ENCODE results near the gene LRRC17.

Gene LRRC17

DNA sequence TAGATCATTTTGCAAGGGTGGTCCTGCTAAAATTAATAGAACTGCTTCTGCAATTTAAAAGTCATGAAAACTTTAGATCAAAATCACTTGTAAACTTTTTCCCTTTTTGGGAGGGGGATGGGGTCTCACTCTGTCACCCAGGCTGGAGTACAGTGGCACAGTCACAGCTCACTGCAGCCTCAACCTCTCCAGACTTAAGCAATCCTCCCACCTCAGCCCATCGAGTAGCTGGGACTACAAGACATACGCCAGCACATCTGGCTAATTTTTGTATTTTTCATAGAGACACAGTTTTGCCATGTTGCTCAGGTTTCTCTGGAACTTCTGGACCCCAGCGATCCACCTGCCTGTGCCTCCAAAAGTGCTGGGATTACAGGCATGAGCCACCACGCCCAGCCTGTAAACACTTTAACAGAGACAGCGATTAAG lies 79.7 kb downstream of the LRRC17 start:
- DNase-seq = no peak
- intact Hi-C loops (cut with DNase I; ENCODE audit: low total_unique reads) = no loop called here
- Histone ChIP-seq H3K9me3 (no peaks in the 10 kb centered on the region), H3K4me3 (no peak overlapping the region), H3K27ac (peak overlapping the region; percentile 69 to 79), H3K4me1 (peaks cover 0 to 68% (median 33%) of the 10 kb centered on the region in 4 donors), H3K27me3 (no peaks in the 10 kb centered on the region), H3K36me3 (no peaks in the 10 kb centered on the region)
- TF ChIP-seq, protein P1, sequence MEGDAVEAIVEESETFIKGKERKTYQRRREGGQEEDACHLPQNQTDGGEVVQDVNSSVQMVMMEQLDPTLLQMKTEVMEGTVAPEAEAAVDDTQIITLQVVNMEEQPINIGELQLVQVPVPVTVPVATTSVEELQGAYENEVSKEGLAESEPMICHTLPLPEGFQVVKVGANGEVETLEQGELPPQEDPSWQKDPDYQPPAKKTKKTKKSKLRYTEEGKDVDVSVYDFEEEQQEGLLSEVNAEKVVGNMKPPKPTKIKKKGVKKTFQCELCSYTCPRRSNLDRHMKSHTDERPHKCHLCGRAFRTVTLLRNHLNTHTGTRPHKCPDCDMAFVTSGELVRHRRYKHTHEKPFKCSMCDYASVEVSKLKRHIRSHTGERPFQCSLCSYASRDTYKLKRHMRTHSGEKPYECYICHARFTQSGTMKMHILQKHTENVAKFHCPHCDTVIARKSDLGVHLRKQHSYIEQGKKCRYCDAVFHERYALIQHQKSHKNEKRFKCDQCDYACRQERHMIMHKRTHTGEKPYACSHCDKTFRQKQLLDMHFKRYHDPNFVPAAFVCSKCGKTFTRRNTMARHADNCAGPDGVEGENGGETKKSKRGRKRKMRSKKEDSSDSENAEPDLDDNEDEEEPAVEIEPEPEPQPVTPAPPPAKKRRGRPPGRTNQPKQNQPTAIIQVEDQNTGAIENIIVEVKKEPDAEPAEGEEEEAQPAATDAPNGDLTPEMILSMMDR (IDR thresholded peaks at IDR 0.05) = no peak

DNA sequence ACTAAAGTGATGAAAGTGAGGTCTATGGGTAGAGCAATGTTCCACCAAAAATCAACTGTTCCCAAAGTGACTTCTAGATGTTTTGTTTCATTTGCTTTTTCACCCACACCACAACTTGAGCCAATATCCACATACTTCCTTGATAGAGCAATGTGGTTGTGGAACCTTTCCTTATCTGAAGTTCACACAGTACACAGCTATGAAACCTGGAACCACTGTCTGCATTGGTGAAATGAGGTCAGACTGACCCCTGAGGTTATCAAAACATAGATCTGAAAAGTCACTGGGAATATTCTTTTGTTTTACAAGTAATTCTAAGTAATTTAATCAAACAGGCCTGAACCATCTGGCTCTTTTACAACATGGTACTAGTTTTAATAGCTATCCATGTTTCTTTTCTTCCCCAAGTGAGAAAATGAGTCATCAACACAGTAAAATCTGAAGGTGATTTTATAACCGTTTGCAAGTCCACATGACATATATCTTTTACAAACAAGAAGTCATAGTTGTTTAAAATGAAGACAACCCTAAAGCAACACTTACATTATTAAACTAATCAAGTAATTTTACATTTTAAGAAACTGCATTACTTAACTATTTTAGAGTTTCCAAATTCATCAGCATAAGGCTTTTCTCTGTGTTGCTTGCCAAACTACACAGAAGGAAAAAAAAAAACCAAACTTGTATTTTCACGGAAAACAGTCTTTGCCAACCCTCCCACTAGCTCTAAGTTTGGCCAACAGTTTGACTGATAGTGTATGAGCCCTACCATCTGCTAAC lies 80.3 kb downstream of the LRRC17 start:
- DNase-seq = no peak
- peak overlapping the region; percentile 69 to 79 for H3K27ac ChIP-seq
- TF ChIP-seq, protein P1 (IDR thresholded peaks at IDR 0.05) = no peak

DNA sequence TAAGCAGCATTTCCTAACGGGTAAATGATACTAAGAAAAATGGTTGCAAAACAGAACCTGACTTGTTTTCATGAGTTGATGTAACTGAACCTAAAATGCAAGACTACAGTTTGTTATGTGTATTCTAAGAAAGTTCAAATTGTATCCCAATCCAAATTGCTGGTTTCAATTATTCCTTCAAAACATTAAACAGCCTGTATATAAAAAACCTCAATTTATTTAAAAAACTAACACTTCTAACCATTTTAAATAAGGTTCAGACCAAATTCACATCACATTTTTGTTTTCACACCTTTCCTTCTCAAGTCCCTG lies 80.9 kb downstream of the LRRC17 start:
- no peaks in the 10 kb centered on the region for H3K27me3 ChIP-seq
- no peak overlapping the region for H3K4me3 ChIP-seq
- H3K27ac ChIP-seq = peak overlapping the region; percentile 69 to 79
- TF ChIP-seq, protein P1 (IDR thresholded peaks at IDR 0.05) = no peak
- peaks cover 0 to 60% (median 31%) of the 10 kb centered on the region in 4 donors for H3K4me1 ChIP-seq
- intact Hi-C loops (cut with DNase I; ENCODE audit: low total_unique reads) = no loop called here
- no peaks in the 10 kb centered on the region for H3K36me3 ChIP-seq
- no peak for DNase-seq
- no peaks in the 10 kb centered on the region for H3K9me3 ChIP-seq

More for the DNA sequence above, 80.3 kb downstream of the LRRC17 start:
- peaks cover 0 to 65% (median 33%) of the 10 kb centered on the region in 4 donors for H3K4me1 ChIP-seq
- H3K4me3 ChIP-seq = no peak overlapping the region
- no peaks in the 10 kb centered on the region for H3K27me3 ChIP-seq
- H3K36me3 ChIP-seq = no peaks in the 10 kb centered on the region
- no peaks in the 10 kb centered on the region for H3K9me3 ChIP-seq
- intact Hi-C loops (cut with DNase I; ENCODE audit: low total_unique reads) = no loop called here

DNA sequence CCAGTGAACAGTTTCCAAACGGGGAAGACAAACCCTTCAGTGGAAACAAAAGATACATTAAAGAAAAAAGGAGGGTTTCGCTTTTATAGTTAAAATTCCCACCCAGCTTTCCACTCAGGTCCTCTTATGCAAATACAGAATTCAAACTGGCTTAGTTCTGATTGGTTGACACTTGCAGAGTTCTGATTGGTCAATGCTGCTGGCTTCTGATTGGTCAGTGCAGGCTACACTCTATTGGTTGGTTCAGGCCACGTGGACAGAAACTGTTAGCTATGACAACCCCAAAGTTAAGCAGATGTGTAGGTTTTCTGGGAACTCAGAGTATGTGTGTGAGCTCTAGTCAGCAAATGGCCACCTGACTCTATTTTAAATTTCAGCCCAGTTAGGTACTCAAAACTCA lies 81.8 kb downstream of the LRRC17 start:
- Histone ChIP-seq H3K36me3 (no peaks in the 10 kb centered on the region), H3K27ac (peak overlapping the region in 1 of 2 donors; percentile 79), H3K9me3 (no peaks in the 10 kb centered on the region), H3K4me1 (peaks cover 0 to 51% (median 25%) of the 10 kb centered on the region in 4 donors), H3K27me3 (no peaks in the 10 kb centered on the region), H3K4me3 (no peak overlapping the region)
- intact Hi-C loops (cut with DNase I; ENCODE audit: low total_unique reads) = no loop called here
- TF ChIP-seq, protein P1 (IDR thresholded peaks at IDR 0.05) = no peak
- no peak for DNase-seq
